SK-N-DZ (cell line): ENCODE measurements around the gene PPP3CA.

Experiments
- DNase-seq: peaks from one replicate; pipeline ENCODE4 v3.0.0-alpha.2; 2015; ENCODE audit warnings: low spot score

Gene PPP3CA

GRCh38 chr4:101177154-101177553, 170.2 kb downstream of the PPP3CA start:
- DNase-seq, result no peak

- DNase-seq, result no peak
Observed at GRCh38 chr4:101175896-101176676, 171.2 kb downstream of the PPP3CA start.

GRCh38 chr4:101174679-101175345, 172.5 kb downstream of the PPP3CA start:
- DNase-seq, result no peak

- no peak for DNase-seq
Observed at GRCh38 chr4:101172369-101172768, 175.0 kb downstream of the PPP3CA start.

GRCh38 chr4:101171747-101172146, 175.6 kb downstream of the PPP3CA start:
- DNase-seq, result no peak

DNA sequence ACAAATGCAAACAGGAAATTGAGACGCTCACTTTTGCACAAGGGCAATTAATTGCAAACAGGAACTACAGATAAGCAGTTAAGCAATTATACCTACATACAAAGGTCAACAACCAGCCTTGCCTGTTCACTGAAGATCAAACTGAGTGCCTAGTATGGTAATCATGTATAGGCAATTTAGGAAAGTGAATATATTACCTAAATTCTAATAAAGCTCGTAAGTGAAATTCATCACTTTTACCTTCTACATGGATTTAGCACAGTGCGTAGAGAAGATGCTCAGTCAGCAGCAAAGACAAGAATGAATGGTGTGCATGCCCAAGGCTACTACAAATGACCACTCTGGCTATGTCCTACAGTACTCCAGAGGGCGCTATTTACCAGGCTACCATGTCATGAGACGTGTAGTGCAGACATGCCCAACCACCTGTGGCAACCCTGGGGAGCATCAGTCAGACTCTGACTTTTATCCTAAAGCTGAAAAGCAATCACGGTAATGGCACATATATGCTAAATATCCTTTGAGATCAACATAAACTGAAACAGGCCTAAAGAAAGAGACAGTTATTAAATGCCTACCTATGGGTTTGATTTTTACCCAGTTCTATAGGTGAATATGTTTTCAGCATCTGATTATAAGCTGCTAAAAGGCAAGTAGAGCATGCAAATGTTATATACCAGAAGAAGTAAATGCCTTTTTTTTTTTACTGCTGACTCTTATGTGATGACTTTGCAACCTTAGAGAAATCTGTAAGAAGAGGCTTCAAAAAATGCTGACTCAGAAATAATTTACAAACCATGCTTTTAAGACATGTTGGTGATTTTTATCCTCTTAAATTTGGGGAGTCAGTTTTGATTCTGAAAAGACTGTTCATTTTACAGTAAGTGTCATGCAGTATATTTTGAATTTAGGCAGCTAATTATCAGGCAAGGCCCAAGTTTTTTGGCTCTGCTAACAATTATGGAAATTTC, 178.0 kb downstream of the PPP3CA start:
- peak; percentile 63 for DNase-seq

DNA sequence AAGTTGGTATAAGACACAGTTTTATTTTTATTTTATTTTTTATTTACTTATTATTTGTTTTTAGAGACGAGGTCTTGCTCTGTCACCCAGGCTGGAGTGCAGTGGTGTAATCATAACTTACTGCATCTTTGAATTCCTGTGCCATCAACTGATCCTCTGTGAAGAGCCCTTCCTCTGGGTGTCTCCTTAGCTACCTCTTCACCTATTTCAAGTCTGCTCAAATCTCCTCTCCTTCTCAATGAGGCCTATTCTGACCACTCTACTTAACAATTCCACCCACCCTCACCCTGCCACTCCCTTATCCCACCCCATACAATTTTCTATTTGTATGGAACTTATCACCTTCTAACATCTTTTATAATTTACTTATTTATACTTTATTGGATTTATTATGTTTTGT, 183.4 kb downstream of the PPP3CA start:
- DNase-seq, result no peak

GRCh38 chr4:101162990-101163380, 184.3 kb downstream of the PPP3CA start:
- DNase-seq, result no peak

DNA sequence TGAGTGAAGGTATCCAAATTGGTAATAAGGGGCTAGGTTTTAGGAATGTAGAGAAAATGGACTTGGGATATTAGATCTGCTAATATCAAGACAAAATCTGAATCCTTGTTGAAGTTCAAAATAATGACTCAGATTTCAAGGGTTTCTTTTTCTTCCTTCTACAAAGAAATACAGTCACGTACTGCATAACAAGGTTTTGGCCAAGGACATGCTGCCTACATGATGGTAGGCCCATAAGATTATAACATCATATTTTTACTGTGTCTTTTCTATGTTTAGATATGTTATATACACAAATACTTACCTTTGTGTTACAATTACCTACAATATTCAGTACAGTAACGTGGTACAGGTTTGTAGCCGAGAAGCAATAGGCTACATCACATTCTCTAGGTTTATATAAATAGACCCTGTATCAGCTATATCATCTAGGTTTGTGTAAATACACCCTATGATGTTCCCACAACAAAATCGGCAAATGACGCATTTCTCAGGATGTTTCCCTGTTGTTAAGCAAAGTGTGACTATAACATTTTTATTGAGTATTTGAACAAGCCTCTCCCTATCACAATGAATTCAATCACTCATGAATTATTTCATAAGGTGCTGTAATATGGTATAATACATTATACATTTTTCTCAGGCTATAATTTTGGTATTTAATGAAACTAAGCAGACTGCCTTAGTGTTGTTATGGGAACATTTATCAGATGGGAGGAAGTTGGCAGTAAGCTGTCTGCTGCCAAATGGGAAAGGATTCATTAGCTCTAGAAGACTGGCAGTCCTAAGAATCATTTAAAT, 186.3 kb downstream of the PPP3CA start:
- DNase-seq, result no peak

DNA sequence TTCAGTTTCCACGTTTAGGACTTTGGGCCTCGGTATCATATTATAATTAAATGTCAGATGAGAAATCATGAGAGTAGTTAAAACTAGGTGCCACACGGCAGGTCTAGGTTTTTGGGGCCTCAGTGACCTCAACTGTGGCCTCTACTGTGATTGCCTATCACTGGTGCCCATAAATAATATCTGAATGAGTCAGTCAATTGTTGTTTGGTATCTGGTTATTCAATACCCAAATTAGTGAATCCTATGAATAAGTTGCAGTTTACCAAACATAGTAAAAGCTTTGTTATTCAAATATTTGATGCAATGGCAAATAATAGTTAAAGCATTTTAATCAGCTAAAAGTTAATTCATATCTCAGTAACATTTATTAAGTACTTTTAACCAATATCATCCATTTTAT, 188.8 kb downstream of the PPP3CA start:
- no peak for DNase-seq

DNA sequence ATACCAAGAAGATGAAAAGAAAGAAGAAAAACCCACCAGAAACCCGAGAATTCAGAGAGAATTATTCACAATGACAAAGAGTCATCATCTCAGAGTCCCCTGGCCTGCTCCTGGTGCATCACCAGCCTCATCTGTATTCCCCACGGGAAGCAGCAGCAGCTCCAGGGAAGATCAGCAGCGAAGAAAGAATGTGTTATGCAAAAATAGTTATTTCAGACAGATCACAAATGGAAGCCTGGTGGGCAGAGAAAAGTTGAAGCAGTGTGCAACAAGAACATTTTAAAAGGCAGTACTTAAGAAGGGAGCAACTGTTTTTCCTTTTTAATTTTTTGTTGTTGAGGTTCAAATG, 189.2 kb downstream of the PPP3CA start:
- no peak for DNase-seq

GRCh38 chr4:101157415-101158133, 189.8 kb downstream of the PPP3CA start:
- DNase-seq, result no peak

GRCh38 chr4:101156619-101157310, 190.6 kb downstream of the PPP3CA start:
- no peak for DNase-seq

- no peak for DNase-seq
Observed at GRCh38 chr4:101155945-101156344, 191.4 kb downstream of the PPP3CA start.

DNA sequence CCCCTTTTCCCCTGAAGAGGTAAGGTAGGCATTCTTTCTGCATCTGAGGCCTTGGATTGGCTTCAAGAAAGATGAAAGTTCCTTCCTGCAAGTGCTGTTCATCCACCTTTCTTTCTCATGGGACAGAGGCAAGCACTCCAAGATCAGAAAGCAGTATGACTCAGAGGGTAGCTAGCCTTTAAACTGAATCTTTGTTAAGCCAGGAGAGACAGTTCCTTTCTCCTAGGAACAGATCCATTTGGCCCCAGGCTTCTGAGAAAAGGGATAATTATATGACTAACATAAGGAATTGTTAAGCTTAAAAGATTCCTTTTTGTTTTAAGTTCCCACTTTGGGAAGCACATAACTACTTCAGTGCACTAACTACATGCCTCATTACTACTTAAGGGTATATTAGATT, 192.0 kb downstream of the PPP3CA start:
- no peak for DNase-seq

DNA sequence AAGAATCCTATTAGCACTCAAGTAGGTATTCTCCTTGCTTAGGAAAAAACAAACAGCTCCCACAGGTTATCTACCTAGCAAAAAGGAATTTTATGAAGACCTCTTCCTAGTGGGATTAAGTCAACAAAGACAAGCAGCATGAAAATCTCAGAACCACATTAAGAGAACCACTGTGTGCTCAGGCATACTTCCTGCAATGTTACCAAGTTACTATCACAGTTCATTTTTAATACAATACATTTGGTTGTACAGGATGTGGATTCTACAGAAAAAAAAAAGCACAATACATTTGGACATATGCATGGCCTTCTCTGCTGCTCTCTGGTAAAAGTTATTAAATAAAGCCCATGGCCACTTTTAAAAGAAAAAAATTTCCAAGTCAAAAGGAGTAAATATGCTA, 193.7 kb downstream of the PPP3CA start:
- no peak for DNase-seq

DNA sequence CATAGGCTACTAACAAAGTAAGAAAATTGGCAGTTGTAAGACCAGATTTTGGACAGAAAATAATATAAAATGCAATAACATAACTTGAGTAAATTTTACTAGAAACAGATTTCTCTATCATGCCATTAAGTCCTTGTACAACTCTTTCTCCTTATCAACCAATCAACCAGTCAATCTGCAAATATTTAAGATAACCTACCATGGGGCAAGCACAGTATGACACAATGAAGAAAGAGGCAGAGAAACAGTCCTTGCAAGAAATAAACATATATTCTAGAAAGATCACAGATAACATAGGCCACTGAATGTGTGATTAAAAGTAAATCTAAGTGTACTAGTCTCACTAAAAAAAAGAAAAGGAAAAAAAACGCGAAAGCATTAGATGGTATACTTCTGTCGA, 194.8 kb downstream of the PPP3CA start:
- no peak for DNase-seq

GRCh38 chr4:101148551-101148950, 198.8 kb downstream of the PPP3CA start:
- no peak for DNase-seq

DNA sequence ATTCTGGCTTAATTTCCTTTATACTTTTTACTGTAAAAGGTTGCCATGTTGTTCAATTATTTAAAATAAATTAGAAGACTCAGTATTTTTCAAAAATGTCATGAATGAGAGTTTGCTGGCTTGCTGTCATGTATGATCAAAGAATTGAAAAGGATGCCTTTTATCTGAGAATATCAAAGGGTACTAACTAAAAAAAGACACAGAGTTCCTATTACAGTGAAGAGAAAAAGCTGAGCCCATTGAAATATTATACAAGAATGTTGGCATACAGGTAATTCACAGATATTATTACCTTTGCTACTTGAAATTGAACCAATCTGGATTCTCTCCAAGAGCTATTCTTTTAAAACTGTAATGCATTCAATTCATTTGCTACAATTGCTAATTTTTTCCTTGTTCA, 200.0 kb downstream of the PPP3CA start:
- no peak for DNase-seq

GRCh38 chr4:101145021-101145420, 202.3 kb downstream of the PPP3CA start:
- DNase-seq, result no peak
